ENCODE data around the gene BCAR3.

GRCh38 chr1:93708734-93709481, 27.3 kb upstream of the BCAR3 start:
- TF ChIP-seq EP300 (IDR thresholded peaks at IDR 0.05) (no peak), POLR2AphosphoS5 (IDR thresholded peaks at IDR 0.05) (no peak)
- TF ChIP-seq, protein P1, sequence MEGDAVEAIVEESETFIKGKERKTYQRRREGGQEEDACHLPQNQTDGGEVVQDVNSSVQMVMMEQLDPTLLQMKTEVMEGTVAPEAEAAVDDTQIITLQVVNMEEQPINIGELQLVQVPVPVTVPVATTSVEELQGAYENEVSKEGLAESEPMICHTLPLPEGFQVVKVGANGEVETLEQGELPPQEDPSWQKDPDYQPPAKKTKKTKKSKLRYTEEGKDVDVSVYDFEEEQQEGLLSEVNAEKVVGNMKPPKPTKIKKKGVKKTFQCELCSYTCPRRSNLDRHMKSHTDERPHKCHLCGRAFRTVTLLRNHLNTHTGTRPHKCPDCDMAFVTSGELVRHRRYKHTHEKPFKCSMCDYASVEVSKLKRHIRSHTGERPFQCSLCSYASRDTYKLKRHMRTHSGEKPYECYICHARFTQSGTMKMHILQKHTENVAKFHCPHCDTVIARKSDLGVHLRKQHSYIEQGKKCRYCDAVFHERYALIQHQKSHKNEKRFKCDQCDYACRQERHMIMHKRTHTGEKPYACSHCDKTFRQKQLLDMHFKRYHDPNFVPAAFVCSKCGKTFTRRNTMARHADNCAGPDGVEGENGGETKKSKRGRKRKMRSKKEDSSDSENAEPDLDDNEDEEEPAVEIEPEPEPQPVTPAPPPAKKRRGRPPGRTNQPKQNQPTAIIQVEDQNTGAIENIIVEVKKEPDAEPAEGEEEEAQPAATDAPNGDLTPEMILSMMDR (IDR thresholded peaks at IDR 0.05), result no peak
